Fibroblast of skin of right quadriceps (primary cell): ENCODE results near the gene ARL15.
"Not testable (repeated sequence)": the region's sequence is repeated elsewhere in the genome, so short reads cannot be mapped to it uniquely, and the experiment has no call there.

Experiments
- DNase-seq: peaks from one replicate; pipeline ENCODE4 v3.0.0-alpha.2; 2013

The ARL15 gene

GRCh38 chr5:53879708-53880323 is 430.6 kb downstream of the ARL15 start:
- DNase-seq = no peak

- DNase-seq = no peak
Observed at GRCh38 chr5:53878015-53878414, 432.4 kb downstream of the ARL15 start.

GRCh38 chr5:53877243-53877642 is 433.1 kb downstream of the ARL15 start:
- peak; percentile 66 for DNase-seq

GRCh38 chr5:53874409-53874808 is 436.0 kb downstream of the ARL15 start:
- no peak for DNase-seq

GRCh38 chr5:53873235-53873634 is 437.1 kb downstream of the ARL15 start:
- no peak for DNase-seq

GRCh38 chr5:53871775-53872174 is 438.6 kb downstream of the ARL15 start:
- no peak for DNase-seq

GRCh38 chr5:53871050-53871449 is 439.3 kb downstream of the ARL15 start:
- no peak for DNase-seq

- no peak for DNase-seq
Observed at GRCh38 chr5:53858700-53859456, 451.5 kb downstream of the ARL15 start.

- DNase-seq = no peak
Observed at GRCh38 chr5:53856506-53856905, 453.9 kb downstream of the ARL15 start.

GRCh38 chr5:53836851-53837430 is 473.4 kb downstream of the ARL15 start:
- not testable (repeated sequence) for DNase-seq

GRCh38 chr5:53834500-53834899 is 475.9 kb downstream of the ARL15 start:
- DNase-seq = no peak
